HepG2 (cell line): Measurements from ENCODE around the gene ASB3. TPM values are rescaled to one million over a fixed set of nuclear protein-coding genes. Genes with fewer than 3 reads are reported as not detected.

Experiments
- ATRX ChIP-seq: sonication (generic); formaldehyde crosslinking; IDR thresholded peaks from 2 replicates; pipeline ENCODE4 v1.4.0; 2020; ENCODE audit warnings: missing genetic modification reagents, borderline replicate concordance
- CEBPZ ChIP-seq: IDR thresholded peaks from 2 replicates; pipeline ENCODE4 v1.6.1; 2012; ENCODE audit warnings: low read length, improper control_type of control experiment
- FOXK2 ChIP-seq: fragments of 450-650 bp; IDR thresholded peaks from 2 replicates; pipeline ENCODE4 v1.6.1; 2016
- HCFC1 ChIP-seq: fragments of 150-350 bp; IDR thresholded peaks from 2 replicates; pipeline ENCODE4 v1.6.1; 2014; ENCODE audit warnings: low read depth, low read length
- HIVEP1 ChIP-seq: sonication (generic); formaldehyde crosslinking; IDR thresholded peaks from 2 replicates; pipeline ENCODE4 v1.4.0; 2020; ENCODE audit warnings: mild to moderate bottlenecking, missing genetic modification reagents
- KAT2B ChIP-seq: fragments of 150-350 bp; IDR thresholded peaks from 2 replicates; pipeline ENCODE4 v1.6.1; 2014; ENCODE audit warnings: low read depth, low read length, borderline replicate concordance
- KLF16 ChIP-seq, 2 experiments: sonication (generic) in 1 of 2; formaldehyde crosslinking in 1 of 2; IDR thresholded peaks; 2 replicates each; pipeline versions ENCODE4 v1.6.1 to v1.8.0; 2016 to 2023; ENCODE audit warnings: missing genetic modification reagents in 2 of 2, missing compliant biosample characterization in 1 of 2
- MTERF4 ChIP-seq: sonication (generic); formaldehyde crosslinking; IDR thresholded peaks from 2 replicates; pipeline ENCODE4 v1.8.0; 2023; ENCODE audit warnings: mild to moderate bottlenecking, missing genetic modification reagents
- MXI1 ChIP-seq: IDR thresholded peaks from 3 replicates; pipeline ENCODE4 v1.6.1; 2012; ENCODE audit warnings: low read depth, low read length, inconsistent platforms, borderline replicate concordance
- PAF1 ChIP-seq: IDR thresholded peaks from 2 replicates; pipeline ENCODE4 v1.6.1; 2016; ENCODE audit warnings: missing genetic modification reagents, missing compliant biosample characterization
- RELA ChIP-seq: sonication (generic); formaldehyde crosslinking; IDR thresholded peaks from 2 replicates; pipeline ENCODE4 v1.4.0; 2020; ENCODE audit warnings: missing genetic modification reagents
- SIN3B ChIP-seq: fragments of 150-350 bp; IDR thresholded peaks from 2 replicates; pipeline ENCODE4 v1.6.1; 2014; ENCODE audit warnings: low read length
- ZMAT3 ChIP-seq: sonication (generic); formaldehyde crosslinking; conservative IDR thresholded peaks from 2 replicates; pipeline ENCODE4 v1.7.0; 2021; ENCODE audit warnings: missing genetic modification reagents
- ZNF143 ChIP-seq: sonication (generic); formaldehyde crosslinking; IDR thresholded peaks from 2 replicates; pipeline ENCODE4 v1.4.0; 2020; ENCODE audit warnings: missing genetic modification reagents
- ZNF564 ChIP-seq: sonication (generic); formaldehyde crosslinking; IDR thresholded peaks from 2 replicates; pipeline ENCODE4 v1.8.1; 2023; ENCODE audit warnings: mild to moderate bottlenecking, missing genetic modification reagents
- ZNF598 ChIP-seq: sonication (generic); formaldehyde crosslinking; IDR thresholded peaks from 2 replicates; pipeline ENCODE4 v1.5.1; 2020; ENCODE audit warnings: mild to moderate bottlenecking, missing genetic modification reagents, borderline replicate concordance
- ZNF646 ChIP-seq: sonication (generic); formaldehyde crosslinking; IDR thresholded peaks from 2 replicates; pipeline ENCODE4 v1.9.0; 2021; ENCODE audit warnings: mild to moderate bottlenecking, missing genetic modification reagents
- ZNF670 ChIP-seq: sonication (generic); formaldehyde crosslinking; IDR thresholded peaks from 2 replicates; pipeline ENCODE4 v1.8.0; 2022; ENCODE audit warnings: mild to moderate bottlenecking, missing genetic modification reagents, borderline replicate concordance
- ZNF747 ChIP-seq: sonication (generic); formaldehyde crosslinking; IDR thresholded peaks from 2 replicates; pipeline ENCODE4 v1.8.1; 2023; ENCODE audit warnings: missing genetic modification reagents, mild to moderate bottlenecking, borderline replicate concordance
- ZNF792 ChIP-seq: IDR thresholded peaks from 2 replicates; pipeline ENCODE4 v1.6.1; 2016
- polyA plus RNA-seq, 8 experiments: library from polyadenylated mRNA; depleted of rRNA in 3 of 8; stranded (reverse) in 7 of 8; unstranded in 1 of 8; fragments of >200 nt; fragmentation: Illumina TruSeq in 4 of 8; extraction: Trizol in 4 of 8; gene quantifications; 2 replicates each; pipeline versions ENCODE4 v1.2.1 to v1.2.3, GENCODE V29; 2011 to 2016; ENCODE audit warnings: low read depth in 4 of 8, missing spikeins in 1 of 8, mixed read lengths in 1 of 8; ENCODE audit not compliant: insufficient read depth in 1 of 8
- total RNA-seq, 5 experiments: library from RNA; depleted of rRNA; stranded (reverse); fragments of >200 nt; fragmentation: Illumina TruSeq; extraction: Trizol; gene quantifications; 2 replicates each; pipeline ENCODE4 v1.2.3, GENCODE V29; 2016; ENCODE audit warnings: low read depth in 1 of 5

Gene ASB3
- total and polyA plus RNA-seq, 2 of the 13 experiments (the other 11 are each of a cell fraction or from before 2014, with no cell fraction given): 40.1 to 41.8 TPM

- peak; percentile 75 for TF ChIP-seq HIVEP1 (CRISPR knock-in tag)
- TF ChIP-seq HCFC1: peak; percentile 83
- TF ChIP-seq CEBPZ: no peak
- peak; percentile 94 for TF ChIP-seq ZNF143
- no peak for TF ChIP-seq ZNF792 (CRISPR knock-in tag)
- TF ChIP-seq ZNF564 (CRISPR knock-in tag): no peak
- peak; percentile 3; the same call in 1 of the 2 replicates for TF ChIP-seq ZNF670 (CRISPR knock-in tag)
- no peak for TF ChIP-seq PAF1
- 0 out of 2 replicates have a peak, but pooled peaks have one; percentile 28 for TF ChIP-seq ZMAT3 (CRISPR knock-in tag)
- peak; percentile 48; the same call in 1 of the 2 replicates for TF ChIP-seq SIN3B
- TF ChIP-seq ZNF747 (CRISPR knock-in tag): no peak
- TF ChIP-seq KAT2B: no peak
- TF ChIP-seq MTERF4 (CRISPR knock-in tag): 0 out of 2 replicates have a peak, but pooled peaks have one; percentile 26
- TF ChIP-seq ZNF598 (CRISPR knock-in tag): peak; percentile 63; the same call in 1 of the 2 replicates
- no peak for TF ChIP-seq ATRX (CRISPR knock-in tag)
- no peak for TF ChIP-seq ZNF646 (CRISPR knock-in tag)
- peak; percentile 55; the same call in 1 of the 3 replicates for TF ChIP-seq MXI1
- TF ChIP-seq FOXK2: no peak
- no peak for TF ChIP-seq RELA (CRISPR knock-in tag)
- TF ChIP-seq KLF16 (CRISPR knock-in tag; IDR thresholded peaks at IDR 0.05): peak in 1 of 2 experiments; percentile 78; a peak in 1 of 4 replicates
Measured at GRCh38 chr2:53767405-53768241, 19.1 kb downstream of the ASB3 start, which contains the start of gene CHAC2 (continued).
